HUES64 (cell line): Measurements from ENCODE around the gene NRN1L.

ENCODE experiments used
- H3K27ac ChIP-seq: 2 replicates; pipeline ENCODE4 v1.7.0; 2013; ENCODE audit warnings: low read depth, low read length, inconsistent platforms
- H3K27me3 ChIP-seq: 2 replicates; pipeline ENCODE4 v1.6.1; 2013; ENCODE audit warnings: mild to moderate bottlenecking, low read length; ENCODE audit not compliant: insufficient read depth
- H3K36me3 ChIP-seq: 2 replicates; pipeline ENCODE4 v1.6.1; 2013; ENCODE audit warnings: mild to moderate bottlenecking, low read length; ENCODE audit not compliant: insufficient read depth
- H3K4me1 ChIP-seq: 2 replicates; pipeline ENCODE4 v1.6.1; 2013; ENCODE audit warnings: mild to moderate bottlenecking, low read length, moderate library complexity; ENCODE audit not compliant: insufficient read depth
- H3K4me3 ChIP-seq: 2 replicates; pipeline ENCODE4 v1.5.1; 2013; ENCODE audit warnings: mild to moderate bottlenecking, low read length, moderate library complexity
- H3K9ac ChIP-seq: 2 replicates; pipeline ENCODE4 v1.6.1; 2013; ENCODE audit warnings: mild to moderate bottlenecking, low read depth, low read length
- H3K9me3 ChIP-seq: 2 replicates; pipeline ENCODE4 v1.6.1; 2013; ENCODE audit warnings: low read depth, low read length; ENCODE audit not compliant: insufficient read depth
- whole genome bisulfite sequencing: fragments of 150-250, 120-280 bp; methylation state at CpG from one replicate; pipeline ENCODE4 v1.1.7; 2013; ENCODE audit warnings: missing lambda C conversion rate; 5-methylcytosine and 5-hydroxymethylcytosine counted together

NRN1L gene

GRCh38 chr16:67874372-67874771 is 10.3 kb upstream of the NRN1L start:
- Histone ChIP-seq H3K27ac (no peak overlapping the region), H3K9me3 (no peaks in the 10 kb centered on the region), H3K4me3 (peak overlapping the region; percentile 97), H3K4me1 (peaks cover 8% of the 10 kb centered on the region; the same call in 1 of the 2 replicates), H3K9ac (no peak overlapping the region), H3K36me3 (peaks cover 63% of the 10 kb centered on the region), H3K27me3 (no peaks in the 10 kb centered on the region)
- WGBS, result 89% methylated on average over 3 of the region's 3 CpGs

- H3K27ac ChIP-seq, result no peak overlapping the region
- no peaks in the 10 kb centered on the region for H3K27me3 ChIP-seq
- peaks cover 64% of the 10 kb centered on the region for H3K36me3 ChIP-seq
- peaks cover 8% of the 10 kb centered on the region; the same call in 1 of the 2 replicates for H3K4me1 ChIP-seq
- no peak overlapping the region for H3K4me3 ChIP-seq
- 98% methylated on average over 11 of the region's 11 CpGs for WGBS
- no peaks in the 10 kb centered on the region for H3K9me3 ChIP-seq
- no peak overlapping the region for H3K9ac ChIP-seq
Observed at GRCh38 chr16:67877064-67877463, 7.6 kb upstream of the NRN1L start.

- Histone ChIP-seq H3K36me3 (peaks cover 75% of the 10 kb centered on the region), H3K9ac (no peak overlapping the region), H3K27ac (no peak overlapping the region), H3K9me3 (no peaks in the 10 kb centered on the region), H3K4me1 (peaks cover 8% of the 10 kb centered on the region; the same call in 1 of the 2 replicates), H3K4me3 (no peak overlapping the region), H3K27me3 (no peaks in the 10 kb centered on the region)
- WGBS, result 94% methylated on average over 6 of the region's 6 CpGs
Observed at GRCh38 chr16:67878232-67878631, 6.5 kb upstream of the NRN1L start.

GRCh38 chr16:67878846-67879245 is 5.8 kb upstream of the NRN1L start:
- H3K9ac ChIP-seq, result no peak overlapping the region
- no peak overlapping the region for H3K27ac ChIP-seq
- WGBS, result 94% methylated on average over 9 of the region's 9 CpGs
- H3K4me1 ChIP-seq, result peaks cover 6% of the 10 kb centered on the region; the same call in 1 of the 2 replicates
- no peaks in the 10 kb centered on the region for H3K9me3 ChIP-seq
- H3K36me3 ChIP-seq, result peaks cover 79% of the 10 kb centered on the region
- no peak overlapping the region for H3K4me3 ChIP-seq
- no peaks in the 10 kb centered on the region for H3K27me3 ChIP-seq

- Histone ChIP-seq H3K27me3 (no peaks in the 10 kb centered on the region), H3K9me3 (no peaks in the 10 kb centered on the region)
- 94% methylated on average over 12 of the region's 12 CpGs for WGBS
Observed at GRCh38 chr16:67879462-67879861, 5.2 kb upstream of the NRN1L start.

GRCh38 chr16:67879936-67880335 is 4.7 kb upstream of the NRN1L start:
- WGBS, result 93% methylated on average over 5 of the region's 5 CpGs
- peaks cover 83% of the 10 kb centered on the region for H3K36me3 ChIP-seq
- H3K9ac ChIP-seq, result no peak overlapping the region
- no peak overlapping the region for H3K27ac ChIP-seq
- H3K9me3 ChIP-seq, result no peaks in the 10 kb centered on the region
- no peaks in the 10 kb centered on the region for H3K27me3 ChIP-seq
- no peak overlapping the region for H3K4me3 ChIP-seq
- no peaks in the 10 kb centered on the region; the same call in 1 of the 2 replicates for H3K4me1 ChIP-seq

More at GRCh38 chr16:67879462-67879861, 5.2 kb upstream of the NRN1L start:
- 0 out of 2 replicates have a peak, but pooled peaks cover under 1% of the 10 kb centered on the region for H3K4me1 ChIP-seq
- H3K9ac ChIP-seq, result no peak overlapping the region
- H3K4me3 ChIP-seq, result no peak overlapping the region
- no peak overlapping the region for H3K27ac ChIP-seq
- H3K36me3 ChIP-seq, result peaks cover 83% of the 10 kb centered on the region

- WGBS, result 96% methylated on average over 13 of the region's 13 CpGs
- H3K36me3 ChIP-seq, result peaks cover 83% of the 10 kb centered on the region
Observed at GRCh38 chr16:67880584-67880983, 4.1 kb upstream of the NRN1L start.

GRCh38 chr16:67881621-67882161 is 3.0 kb upstream of the NRN1L start:
- H3K9me3 ChIP-seq, result no peaks in the 10 kb centered on the region
- WGBS, result 95% methylated on average over 21 of the region's 21 CpGs

More at GRCh38 chr16:67880584-67880983, 4.1 kb upstream of the NRN1L start:
- Histone ChIP-seq H3K4me3 (no peak overlapping the region), H3K9ac (no peak overlapping the region), H3K27ac (no peak overlapping the region), H3K27me3 (no peaks in the 10 kb centered on the region), H3K9me3 (no peaks in the 10 kb centered on the region), H3K4me1 (no peaks in the 10 kb centered on the region; the same call in 1 of the 2 replicates)

GRCh38 chr16:67882374-67883145 is 2.1 kb upstream of the NRN1L start:
- Histone ChIP-seq H3K9me3 (no peaks in the 10 kb centered on the region), H3K9ac (no peak overlapping the region), H3K36me3 (peaks cover 65% of the 10 kb centered on the region), H3K4me1 (no peaks in the 10 kb centered on the region; the same call in 1 of the 2 replicates), H3K27ac (no peak overlapping the region), H3K27me3 (no peaks in the 10 kb centered on the region), H3K4me3 (no peak overlapping the region)
- 92% methylated on average over 18 of the region's 18 CpGs for WGBS

More at GRCh38 chr16:67881621-67882161, 3.0 kb upstream of the NRN1L start:
- Histone ChIP-seq H3K9ac (no peak overlapping the region), H3K36me3 (peaks cover 73% of the 10 kb centered on the region), H3K4me3 (no peak overlapping the region), H3K4me1 (no peaks in the 10 kb centered on the region; the same call in 1 of the 2 replicates), H3K27ac (no peak overlapping the region), H3K27me3 (no peaks in the 10 kb centered on the region)

- H3K27ac ChIP-seq, result no peak overlapping the region
- no peaks in the 10 kb centered on the region; the same call in 1 of the 2 replicates for H3K4me1 ChIP-seq
- 81% methylated on average over 6 of the region's 6 CpGs for WGBS
- no peak overlapping the region for H3K9ac ChIP-seq
- peaks cover 57% of the 10 kb centered on the region for H3K36me3 ChIP-seq
- no peaks in the 10 kb centered on the region for H3K9me3 ChIP-seq
- no peak overlapping the region for H3K4me3 ChIP-seq
- no peaks in the 10 kb centered on the region for H3K27me3 ChIP-seq
Observed at GRCh38 chr16:67883146-67883871, 1.4 kb upstream of the NRN1L start.

GRCh38 chr16:67883872-67884261 is 818 bp upstream of the NRN1L start:
- no peaks in the 10 kb centered on the region; the same call in 1 of the 2 replicates for H3K4me1 ChIP-seq
- no peaks in the 10 kb centered on the region for H3K27me3 ChIP-seq
- no peak overlapping the region for H3K9ac ChIP-seq
- peaks cover 52% of the 10 kb centered on the region for H3K36me3 ChIP-seq
- H3K27ac ChIP-seq, result no peak overlapping the region
- WGBS, result 67% methylated on average over 11 of the region's 11 CpGs
- no peaks in the 10 kb centered on the region for H3K9me3 ChIP-seq
- no peak overlapping the region for H3K4me3 ChIP-seq
